GM23338 (cell line): ENCODE data around the gene MS4A8.

Experiments
- EZH2phosphoT487 ChIP-seq: fragments of 200-600 bp; sonication (generic); IDR thresholded peaks from one replicate; pipeline ENCODE4 v1.8.1; 2018; ENCODE audit warnings: antibody characterized with exemption; ENCODE audit not compliant: unreplicated experiment
- POLR2AphosphoS5 ChIP-seq: IDR thresholded peaks from 2 replicates; pipeline ENCODE4 v1.6.1; 2016; ENCODE audit warnings: antibody characterized with exemption, low read depth
- STAT1 ChIP-seq: IDR thresholded peaks from one replicate; pipeline ENCODE4 v1.6.1; 2016; ENCODE audit warnings: antibody characterized with exemption; ENCODE audit not compliant: unreplicated experiment
- TF ChIP-seq, protein P1 (sequence below), 2 experiments: fragments of 200-600 bp in 1 of 2; sonication (generic) in 1 of 2; conservative IDR thresholded peaks; 2 replicates each; pipeline versions ENCODE4 v1.5.1 to v1.6.1; 2016 to 2017; ENCODE audit warnings: antibody characterized with exemption in 2 of 2, low read depth in 2 of 2, mild to moderate bottlenecking in 2 of 2, moderate library complexity in 1 of 2
- TF ChIP-seq, protein P2 (sequence below): IDR thresholded peaks from one replicate; pipeline ENCODE4 v1.6.1; 2018; ENCODE audit warnings: antibody characterized with exemption; ENCODE audit not compliant: unreplicated experiment

DNA sequence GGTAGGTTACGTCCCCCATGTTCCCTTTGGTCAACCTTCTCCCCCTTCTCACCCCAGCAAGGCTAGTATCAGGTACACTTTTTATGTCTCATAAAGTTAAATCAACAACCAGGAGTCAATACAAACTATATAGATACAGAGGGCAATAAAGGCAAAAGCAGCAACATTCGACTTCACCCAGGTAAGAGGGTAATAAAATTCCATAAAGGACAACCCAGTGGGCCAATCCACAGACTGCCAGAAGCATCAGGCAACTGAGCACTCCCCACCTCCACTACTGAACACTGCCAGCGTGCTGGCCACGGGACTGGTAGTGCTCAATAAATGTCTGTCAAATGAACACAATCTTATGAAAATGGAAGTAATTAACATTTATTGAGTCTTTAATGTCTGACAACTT lies 20.0 kb downstream of the MS4A8 start:
- TF ChIP-seq, protein P1, sequence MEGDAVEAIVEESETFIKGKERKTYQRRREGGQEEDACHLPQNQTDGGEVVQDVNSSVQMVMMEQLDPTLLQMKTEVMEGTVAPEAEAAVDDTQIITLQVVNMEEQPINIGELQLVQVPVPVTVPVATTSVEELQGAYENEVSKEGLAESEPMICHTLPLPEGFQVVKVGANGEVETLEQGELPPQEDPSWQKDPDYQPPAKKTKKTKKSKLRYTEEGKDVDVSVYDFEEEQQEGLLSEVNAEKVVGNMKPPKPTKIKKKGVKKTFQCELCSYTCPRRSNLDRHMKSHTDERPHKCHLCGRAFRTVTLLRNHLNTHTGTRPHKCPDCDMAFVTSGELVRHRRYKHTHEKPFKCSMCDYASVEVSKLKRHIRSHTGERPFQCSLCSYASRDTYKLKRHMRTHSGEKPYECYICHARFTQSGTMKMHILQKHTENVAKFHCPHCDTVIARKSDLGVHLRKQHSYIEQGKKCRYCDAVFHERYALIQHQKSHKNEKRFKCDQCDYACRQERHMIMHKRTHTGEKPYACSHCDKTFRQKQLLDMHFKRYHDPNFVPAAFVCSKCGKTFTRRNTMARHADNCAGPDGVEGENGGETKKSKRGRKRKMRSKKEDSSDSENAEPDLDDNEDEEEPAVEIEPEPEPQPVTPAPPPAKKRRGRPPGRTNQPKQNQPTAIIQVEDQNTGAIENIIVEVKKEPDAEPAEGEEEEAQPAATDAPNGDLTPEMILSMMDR (conservative IDR thresholded peaks at IDR 0.05; ENCODE audit: low read depth in 2 of 2), result no peak
- TF ChIP-seq POLR2AphosphoS5 (no peak), EZH2phosphoT487 (no peak), STAT1 (no peak)
- TF ChIP-seq, protein P2, sequence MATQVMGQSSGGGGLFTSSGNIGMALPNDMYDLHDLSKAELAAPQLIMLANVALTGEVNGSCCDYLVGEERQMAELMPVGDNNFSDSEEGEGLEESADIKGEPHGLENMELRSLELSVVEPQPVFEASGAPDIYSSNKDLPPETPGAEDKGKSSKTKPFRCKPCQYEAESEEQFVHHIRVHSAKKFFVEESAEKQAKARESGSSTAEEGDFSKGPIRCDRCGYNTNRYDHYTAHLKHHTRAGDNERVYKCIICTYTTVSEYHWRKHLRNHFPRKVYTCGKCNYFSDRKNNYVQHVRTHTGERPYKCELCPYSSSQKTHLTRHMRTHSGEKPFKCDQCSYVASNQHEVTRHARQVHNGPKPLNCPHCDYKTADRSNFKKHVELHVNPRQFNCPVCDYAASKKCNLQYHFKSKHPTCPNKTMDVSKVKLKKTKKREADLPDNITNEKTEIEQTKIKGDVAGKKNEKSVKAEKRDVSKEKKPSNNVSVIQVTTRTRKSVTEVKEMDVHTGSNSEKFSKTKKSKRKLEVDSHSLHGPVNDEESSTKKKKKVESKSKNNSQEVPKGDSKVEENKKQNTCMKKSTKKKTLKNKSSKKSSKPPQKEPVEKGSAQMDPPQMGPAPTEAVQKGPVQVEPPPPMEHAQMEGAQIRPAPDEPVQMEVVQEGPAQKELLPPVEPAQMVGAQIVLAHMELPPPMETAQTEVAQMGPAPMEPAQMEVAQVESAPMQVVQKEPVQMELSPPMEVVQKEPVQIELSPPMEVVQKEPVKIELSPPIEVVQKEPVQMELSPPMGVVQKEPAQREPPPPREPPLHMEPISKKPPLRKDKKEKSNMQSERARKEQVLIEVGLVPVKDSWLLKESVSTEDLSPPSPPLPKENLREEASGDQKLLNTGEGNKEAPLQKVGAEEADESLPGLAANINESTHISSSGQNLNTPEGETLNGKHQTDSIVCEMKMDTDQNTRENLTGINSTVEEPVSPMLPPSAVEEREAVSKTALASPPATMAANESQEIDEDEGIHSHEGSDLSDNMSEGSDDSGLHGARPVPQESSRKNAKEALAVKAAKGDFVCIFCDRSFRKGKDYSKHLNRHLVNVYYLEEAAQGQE, result no peak
